ENCODE measurements around the gene RAB7A. TPM values are rescaled to one million over a fixed set of nuclear protein-coding genes. Genes with fewer than 3 reads are reported as not detected.

Gene RAB7A
- total RNA-seq, 4 donors from 2014 or later: 91.6 to 210 (median 126) TPM

GRCh38 chr3:128841926-128842920 lies 116.2 kb downstream of the RAB7A start:
- TF ChIP-seq, protein P1, sequence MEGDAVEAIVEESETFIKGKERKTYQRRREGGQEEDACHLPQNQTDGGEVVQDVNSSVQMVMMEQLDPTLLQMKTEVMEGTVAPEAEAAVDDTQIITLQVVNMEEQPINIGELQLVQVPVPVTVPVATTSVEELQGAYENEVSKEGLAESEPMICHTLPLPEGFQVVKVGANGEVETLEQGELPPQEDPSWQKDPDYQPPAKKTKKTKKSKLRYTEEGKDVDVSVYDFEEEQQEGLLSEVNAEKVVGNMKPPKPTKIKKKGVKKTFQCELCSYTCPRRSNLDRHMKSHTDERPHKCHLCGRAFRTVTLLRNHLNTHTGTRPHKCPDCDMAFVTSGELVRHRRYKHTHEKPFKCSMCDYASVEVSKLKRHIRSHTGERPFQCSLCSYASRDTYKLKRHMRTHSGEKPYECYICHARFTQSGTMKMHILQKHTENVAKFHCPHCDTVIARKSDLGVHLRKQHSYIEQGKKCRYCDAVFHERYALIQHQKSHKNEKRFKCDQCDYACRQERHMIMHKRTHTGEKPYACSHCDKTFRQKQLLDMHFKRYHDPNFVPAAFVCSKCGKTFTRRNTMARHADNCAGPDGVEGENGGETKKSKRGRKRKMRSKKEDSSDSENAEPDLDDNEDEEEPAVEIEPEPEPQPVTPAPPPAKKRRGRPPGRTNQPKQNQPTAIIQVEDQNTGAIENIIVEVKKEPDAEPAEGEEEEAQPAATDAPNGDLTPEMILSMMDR (IDR thresholded peaks at IDR 0.05; ENCODE audit: low read depth): no peak

GRCh38 chr3:128844502-128844901 lies 118.5 kb downstream of the RAB7A start:
- TF ChIP-seq, protein P1 (IDR thresholded peaks at IDR 0.05; ENCODE audit: low read depth): no peak

- TF ChIP-seq, protein P1 (IDR thresholded peaks at IDR 0.05; ENCODE audit: low read depth): no peak
These were observed 119.3 kb downstream of the RAB7A start for GRCh38 chr3:128845119-128845777.

DNA sequence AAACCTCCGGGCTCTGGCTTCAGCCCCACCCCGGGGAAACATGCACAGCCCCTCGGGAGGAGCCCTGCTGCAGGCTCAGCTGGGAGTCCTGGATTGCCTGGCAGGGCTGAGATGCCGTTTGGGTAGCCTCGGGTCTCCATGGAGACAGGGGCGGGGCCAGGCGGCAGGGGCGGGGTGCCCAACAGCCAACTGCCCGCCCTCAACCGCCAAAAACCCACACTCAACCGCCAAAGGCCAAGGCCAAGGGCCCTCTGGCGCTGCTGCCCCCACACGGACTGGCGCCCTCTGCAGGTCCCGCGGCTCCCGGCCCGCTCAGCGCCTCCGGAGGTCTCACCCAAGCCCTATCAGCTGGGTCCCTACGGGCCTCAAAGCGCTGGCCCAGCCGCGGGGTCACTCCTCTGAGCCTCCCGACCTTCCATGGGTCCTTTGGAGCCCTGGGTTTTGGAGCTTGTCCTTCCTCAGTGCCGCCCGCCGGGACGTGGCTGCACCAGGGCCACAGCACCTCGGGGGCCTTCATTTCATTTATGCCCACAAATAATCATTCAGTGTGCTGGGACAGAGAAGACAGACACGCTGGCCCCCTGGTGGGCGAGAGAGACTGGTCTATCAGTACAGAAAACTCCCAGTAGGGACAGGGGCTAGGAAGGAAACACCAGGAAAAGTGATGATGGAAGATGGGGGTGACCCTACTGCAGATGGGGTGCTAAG lies 119.9 kb downstream of the RAB7A start:
- TF ChIP-seq, protein P1 (IDR thresholded peaks at IDR 0.05; ENCODE audit: low read depth): no peak

GRCh38 chr3:128846486-128846891 lies 120.5 kb downstream of the RAB7A start:
- TF ChIP-seq, protein P1 (IDR thresholded peaks at IDR 0.05; ENCODE audit: low read depth): no peak

GRCh38 chr3:128847666-128848370 lies 121.8 kb downstream of the RAB7A start:
- TF ChIP-seq, protein P1 (IDR thresholded peaks at IDR 0.05; ENCODE audit: low read depth): no peak
